Mesendoderm (in vitro differentiated cells): ENCODE results near the gene RAD18.

Experiments used
- DNase-seq: peaks from one replicate; pipeline ENCODE4 v3.0.0; 2013
- H2AK5ac ChIP-seq: 2 replicates; pipeline ENCODE4 v1.6.1; 2013; ENCODE audit warnings: low read length, inconsistent platforms
- H2BK120ac ChIP-seq: 2 replicates; pipeline ENCODE4 v1.6.1; 2013; ENCODE audit warnings: low read depth, mild to moderate bottlenecking, low read length, moderate library complexity, mixed read lengths
- H2BK15ac ChIP-seq: replicated peaks from 2 replicates; pipeline ENCODE4 v1.6.1; 2013; ENCODE audit warnings: low read depth, mild to moderate bottlenecking, moderate library complexity
- H2BK5ac ChIP-seq: 2 replicates; pipeline ENCODE4 v1.6.1; 2013; ENCODE audit warnings: low read length, inconsistent platforms
- H3K18ac ChIP-seq: 2 replicates; pipeline ENCODE4 v1.6.1; 2013; ENCODE audit warnings: mild to moderate bottlenecking, low read length, mixed read lengths
- H3K23ac ChIP-seq: one replicate; pipeline ENCODE4 v1.6.1; 2013; ENCODE audit warnings: low read length
- H3K27ac ChIP-seq: 2 replicates; pipeline ENCODE4 v1.5.1; 2013; ENCODE audit warnings: low read depth, mild to moderate bottlenecking, inconsistent platforms, low read length, moderate library complexity
- H3K27me3 ChIP-seq: 2 replicates; pipeline ENCODE4 v1.6.1; 2013; ENCODE audit warnings: low read length, control low read depth, mild to moderate bottlenecking, inconsistent platforms; ENCODE audit not compliant: insufficient read depth, poor library complexity
- H3K36me3 ChIP-seq: 2 replicates; pipeline ENCODE4 v1.6.1; 2013; ENCODE audit warnings: low read length, inconsistent platforms; ENCODE audit not compliant: control insufficient read depth, insufficient read depth
- H3K4ac ChIP-seq: one replicate; pipeline ENCODE4 v1.6.1; 2013; ENCODE audit warnings: low read depth, mild to moderate bottlenecking, low read length, moderate library complexity
- H3K4me1 ChIP-seq: 2 replicates; pipeline ENCODE4 v1.6.1; 2013; ENCODE audit warnings: low read depth, low read length, inconsistent platforms; ENCODE audit not compliant: control insufficient read depth
- H3K4me2 ChIP-seq: 2 replicates; pipeline ENCODE4 v1.6.1; 2013; ENCODE audit warnings: low read length
- H3K4me3 ChIP-seq: 2 replicates; pipeline ENCODE4 v1.5.1; 2013; ENCODE audit warnings: mild to moderate bottlenecking, low read length
- H3K56ac ChIP-seq: one replicate; pipeline ENCODE4 v1.6.1; 2013; ENCODE audit warnings: low read length
- H3K79me1 ChIP-seq: 2 replicates; pipeline ENCODE4 v1.6.1; 2013; ENCODE audit warnings: low read length, inconsistent platforms
- H3K79me2 ChIP-seq: 2 replicates; pipeline ENCODE4 v1.6.1; 2013; ENCODE audit warnings: mild to moderate bottlenecking, low read length; ENCODE audit not compliant: control insufficient read depth, insufficient read depth
- H3K9ac ChIP-seq: 2 replicates; pipeline ENCODE4 v1.6.1; 2013; ENCODE audit warnings: low read length, inconsistent platforms
- H4K5ac ChIP-seq: one replicate; pipeline ENCODE4 v1.6.1; 2013; ENCODE audit warnings: low read length
- H4K8ac ChIP-seq: one replicate; pipeline ENCODE4 v1.6.1; 2013; ENCODE audit warnings: low read depth, mild to moderate bottlenecking, control low read depth, low read length, moderate library complexity
- WGBS: extraction: QIAGEN DNeasy Blood & Tissue Kit; methylation state at CpG from one replicate; pipeline ENCODE4 v1.1.7; 2013; ENCODE audit warnings: low lambda C conversion rate, missing lambda C conversion rate; ENCODE audit not compliant: insufficient coverage; ENCODE audit errors: extremely low coverage; 5-methylcytosine and 5-hydroxymethylcytosine counted together

RAD18 gene

GRCh38 chr3:8856071-8856470 lies 107.2 kb downstream of the RAD18 start:
- no peak overlapping the region for H4K5ac ChIP-seq
- H2BK120ac ChIP-seq, result no peak overlapping the region
- H3K27me3 ChIP-seq, result no peaks in the 10 kb centered on the region
- no peak overlapping the region for H2AK5ac ChIP-seq
- H3K23ac ChIP-seq, result no peak overlapping the region
- no peak overlapping the region for H2BK5ac ChIP-seq
- no peak overlapping the region for H2BK15ac ChIP-seq
- H3K4ac ChIP-seq, result no peak overlapping the region
- no peak overlapping the region for H3K56ac ChIP-seq
- no peaks in the 10 kb centered on the region for H3K36me3 ChIP-seq
- WGBS, result no CpG with 5 or more reads among the region's 10 CpGs
- no peak overlapping the region for H4K8ac ChIP-seq
- no peak overlapping the region for H3K27ac ChIP-seq
- no peaks in the 10 kb centered on the region for H3K4me1 ChIP-seq
- no peak for DNase-seq
- H3K79me2 ChIP-seq, result no peaks in the 10 kb centered on the region
- no peak overlapping the region for H3K9ac ChIP-seq
- H3K79me1 ChIP-seq, result no peaks in the 10 kb centered on the region
- H3K4me3 ChIP-seq, result no peak overlapping the region
- H3K4me2 ChIP-seq, result no peak overlapping the region
- H3K18ac ChIP-seq, result no peak overlapping the region

- Histone ChIP-seq H3K23ac (no peak overlapping the region), H3K18ac (no peak overlapping the region), H3K79me1 (no peaks in the 10 kb centered on the region), H3K9ac (no peak overlapping the region), H3K4me2 (no peak overlapping the region), H3K27ac (no peak overlapping the region), H3K4me3 (no peak overlapping the region), H3K27me3 (no peaks in the 10 kb centered on the region), H3K4ac (no peak overlapping the region), H2BK120ac (no peak overlapping the region), H3K79me2 (no peaks in the 10 kb centered on the region), H2BK5ac (no peak overlapping the region), H3K36me3 (no peaks in the 10 kb centered on the region), H2AK5ac (no peak overlapping the region), H4K8ac (no peak overlapping the region), H2BK15ac (no peak overlapping the region), H3K4me1 (no peaks in the 10 kb centered on the region), H3K56ac (no peak overlapping the region), H4K5ac (no peak overlapping the region)
- DNase-seq, result no peak
- WGBS, result no CpG with 5 or more reads among the region's 4 CpGs
Measured at GRCh38 chr3:8854656-8855055, 108.6 kb downstream of the RAD18 start.

- no peak overlapping the region for H3K9ac ChIP-seq
- no peak overlapping the region for H3K23ac ChIP-seq
- H3K27ac ChIP-seq, result no peak overlapping the region
- H3K79me1 ChIP-seq, result no peaks in the 10 kb centered on the region
- H3K79me2 ChIP-seq, result no peaks in the 10 kb centered on the region
- WGBS, result no CpG with 5 or more reads among the region's 5 CpGs
- no peak overlapping the region for H2AK5ac ChIP-seq
- H2BK15ac ChIP-seq, result no peak overlapping the region
- no peaks in the 10 kb centered on the region for H3K4me1 ChIP-seq
- H3K4ac ChIP-seq, result no peak overlapping the region
- no peak overlapping the region for H4K5ac ChIP-seq
- H2BK120ac ChIP-seq, result no peak overlapping the region
- no peak overlapping the region for H3K4me2 ChIP-seq
- no peaks in the 10 kb centered on the region for H3K27me3 ChIP-seq
- no peak overlapping the region for H2BK5ac ChIP-seq
- no peak overlapping the region for H3K56ac ChIP-seq
- H4K8ac ChIP-seq, result no peak overlapping the region
- H3K4me3 ChIP-seq, result no peak overlapping the region
- H3K36me3 ChIP-seq, result no peaks in the 10 kb centered on the region
- no peak for DNase-seq
- H3K18ac ChIP-seq, result no peak overlapping the region
Measured at GRCh38 chr3:8853081-8853480, 110.2 kb downstream of the RAD18 start.

GRCh38 chr3:8852511-8852910 lies 110.8 kb downstream of the RAD18 start:
- Histone ChIP-seq H3K4me1 (no peaks in the 10 kb centered on the region), H2BK120ac (no peak overlapping the region), H2AK5ac (no peak overlapping the region), H3K4me3 (no peak overlapping the region), H3K4ac (no peak overlapping the region), H3K36me3 (no peaks in the 10 kb centered on the region), H3K18ac (no peak overlapping the region), H4K5ac (no peak overlapping the region), H4K8ac (no peak overlapping the region), H3K9ac (no peak overlapping the region), H3K23ac (no peak overlapping the region), H2BK15ac (no peak overlapping the region), H3K79me2 (no peaks in the 10 kb centered on the region), H3K27ac (no peak overlapping the region), H3K27me3 (no peaks in the 10 kb centered on the region), H3K79me1 (no peaks in the 10 kb centered on the region), H3K4me2 (no peak overlapping the region), H3K56ac (no peak overlapping the region), H2BK5ac (no peak overlapping the region)
- WGBS, result no CpG with 5 or more reads among the region's 5 CpGs
- no peak for DNase-seq

GRCh38 chr3:8851703-8852102 lies 111.6 kb downstream of the RAD18 start:
- no peak overlapping the region for H3K18ac ChIP-seq
- H2AK5ac ChIP-seq, result no peak overlapping the region
- H3K23ac ChIP-seq, result no peak overlapping the region
- H3K79me1 ChIP-seq, result no peaks in the 10 kb centered on the region
- H4K8ac ChIP-seq, result no peak overlapping the region
- WGBS, result no CpG with 5 or more reads among the region's 4 CpGs
- no peak overlapping the region for H3K4me3 ChIP-seq
- no peak overlapping the region for H2BK15ac ChIP-seq
- no peaks in the 10 kb centered on the region for H3K27me3 ChIP-seq
- no peak overlapping the region for H3K4ac ChIP-seq
- no peak overlapping the region for H3K56ac ChIP-seq
- no peaks in the 10 kb centered on the region for H3K79me2 ChIP-seq
- no peak for DNase-seq
- no peak overlapping the region for H4K5ac ChIP-seq
- H2BK120ac ChIP-seq, result no peak overlapping the region
- H3K4me1 ChIP-seq, result no peaks in the 10 kb centered on the region
- no peak overlapping the region for H2BK5ac ChIP-seq
- no peak overlapping the region for H3K9ac ChIP-seq
- H3K4me2 ChIP-seq, result no peak overlapping the region
- H3K36me3 ChIP-seq, result no peaks in the 10 kb centered on the region
- H3K27ac ChIP-seq, result no peak overlapping the region

GRCh38 chr3:8848696-8849131 lies 114.6 kb downstream of the RAD18 start:
- Histone ChIP-seq H3K23ac (no peak overlapping the region), H2BK5ac (no peak overlapping the region), H3K79me2 (no peaks in the 10 kb centered on the region), H2BK120ac (no peak overlapping the region), H3K79me1 (no peaks in the 10 kb centered on the region), H3K18ac (no peak overlapping the region), H3K9ac (no peak overlapping the region), H3K36me3 (no peaks in the 10 kb centered on the region), H4K5ac (no peak overlapping the region), H3K4me2 (no peak overlapping the region), H3K27me3 (no peaks in the 10 kb centered on the region), H3K27ac (no peak overlapping the region), H3K56ac (no peak overlapping the region), H2AK5ac (no peak overlapping the region), H3K4me3 (no peak overlapping the region), H2BK15ac (no peak overlapping the region), H3K4ac (no peak overlapping the region), H4K8ac (no peak overlapping the region), H3K4me1 (no peaks in the 10 kb centered on the region)
- DNase-seq, result no peak
- WGBS, result no CpG with 5 or more reads among the region's 5 CpGs
